GM20000 (cell line): ENCODE data around the gene LYRM2.

Experiments
- DNase-seq: peaks from one replicate; pipeline ENCODE4 v3.0.0; 2012; ENCODE audit warnings: low spot score
- CTCF ChIP-seq: IDR thresholded peaks from 2 replicates; pipeline ENCODE4 v1.5.1; 2012; ENCODE audit warnings: mild to moderate bottlenecking, control low read depth; ENCODE audit errors: extremely low read depth, missing control alignments

LYRM2 gene

GRCh38 chr6:89610149-89610642 is 28.4 kb downstream of the LYRM2 start:
- TF ChIP-seq CTCF: peak; percentile 80
- DNase-seq: peak; percentile 71

- TF ChIP-seq CTCF: no peak
- DNase-seq: no peak
Measured at GRCh38 chr6:89605861-89606260, 32.7 kb downstream of the LYRM2 start.

- no peak for TF ChIP-seq CTCF
Measured at GRCh38 chr6:89604653-89605052, 33.9 kb downstream of the LYRM2 start.

GRCh38 chr6:89602166-89602565 is 36.4 kb downstream of the LYRM2 start:
- DNase-seq: no peak
- no peak for TF ChIP-seq CTCF

More at GRCh38 chr6:89604653-89605052, 33.9 kb downstream of the LYRM2 start:
- DNase-seq: no peak

- DNase-seq: no peak
- TF ChIP-seq CTCF: no peak
Measured at GRCh38 chr6:89599727-89600126, 38.8 kb downstream of the LYRM2 start.

GRCh38 chr6:89597988-89598387 is 40.6 kb downstream of the LYRM2 start:
- no peak for TF ChIP-seq CTCF
- DNase-seq: peak; percentile 16

GRCh38 chr6:89597372-89597771 is 41.2 kb downstream of the LYRM2 start:
- DNase-seq: no peak
- no peak for TF ChIP-seq CTCF

- TF ChIP-seq CTCF: no peak
- DNase-seq: no peak
Measured at GRCh38 chr6:89596484-89596883, 42.1 kb downstream of the LYRM2 start.
